KOPT-K1 (cell line): Measurements from ENCODE around the gene FUT7.
"Not testable (repeated sequence)": the region's sequence is repeated elsewhere in the genome, so short reads cannot be mapped to it uniquely, and the experiment has no call there.

Experiments
- H3K27ac ChIP-seq: fragments of 200-600 bp; sonication (generic); 2 replicates; pipeline ENCODE4 v1.5.1; 2016; ENCODE audit warnings: antibody characterized with exemption, mild to moderate bottlenecking, low read depth, low read length; ENCODE audit not compliant: poor library complexity, severe bottlenecking
- H3K36me3 ChIP-seq: fragments of 200-600 bp; sonication (generic); 2 replicates; pipeline ENCODE4 v1.5.1; 2017; ENCODE audit warnings: antibody characterized with exemption, mild to moderate bottlenecking, low read length, moderate library complexity; ENCODE audit not compliant: insufficient read depth
- H3K9me3 ChIP-seq: fragments of 200-600 bp; sonication (generic); 2 replicates; pipeline ENCODE4 v1.5.1; 2017; ENCODE audit warnings: antibody characterized with exemption, low read length, mild to moderate bottlenecking; ENCODE audit not compliant: insufficient read depth, poor library complexity, severe bottlenecking

The FUT7 gene

GRCh38 chr9:137069508-137070091 lies 37.7 kb upstream of the FUT7 start:
- Histone ChIP-seq H3K36me3 (no peaks in the 10 kb centered on the region; the same call in 1 of the 2 replicates), H3K9me3 (no peaks in the 10 kb centered on the region), H3K27ac (peak overlapping the region; percentile 37)

DNA sequence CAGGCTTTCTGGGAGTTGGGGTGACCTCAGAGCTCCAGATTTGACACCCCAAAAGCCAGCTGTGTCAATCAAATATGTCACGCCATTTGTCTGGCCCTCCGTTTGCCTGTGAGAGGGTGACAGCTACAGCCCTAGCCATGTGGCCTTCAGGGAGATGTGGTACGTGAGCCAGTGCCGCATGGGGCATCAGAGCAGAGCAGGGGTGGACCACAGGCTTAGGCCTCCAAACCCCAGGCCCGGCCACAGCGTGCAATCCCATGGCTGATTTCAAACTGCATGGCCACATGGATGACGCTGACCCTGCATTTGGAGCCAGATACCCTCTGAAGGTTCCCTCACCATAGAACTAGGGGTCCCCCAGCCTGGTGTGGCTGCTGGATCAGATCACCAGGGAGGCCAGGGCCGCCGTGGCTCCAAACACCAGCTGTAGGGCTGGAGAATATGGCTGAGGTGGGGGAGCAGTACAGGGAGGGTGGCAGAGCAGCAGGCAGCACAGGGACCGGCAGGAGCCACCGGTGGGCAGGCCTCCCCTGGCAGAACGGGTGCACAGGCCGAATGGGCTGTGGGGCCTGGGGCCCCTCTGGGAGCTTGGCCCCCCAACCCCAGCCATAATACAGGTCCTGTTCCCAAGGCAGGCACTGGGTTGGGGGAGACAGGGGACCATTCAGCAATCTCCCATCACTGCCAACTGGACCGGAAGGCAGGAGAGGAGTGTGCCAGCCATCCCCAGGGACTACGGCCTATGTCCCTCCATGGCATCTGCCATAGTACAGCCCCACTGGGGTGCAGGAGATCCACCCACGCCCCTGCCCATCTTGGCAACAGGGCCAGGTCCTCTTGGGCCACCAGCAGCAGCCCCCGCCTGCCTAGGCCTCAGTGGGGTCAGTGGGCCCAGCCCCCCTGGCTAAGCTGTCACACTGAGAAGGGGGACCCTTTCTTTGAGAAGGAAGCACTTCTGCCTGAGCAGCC lies 36.9 kb upstream of the FUT7 start:
- Histone ChIP-seq H3K36me3 (no peaks in the 10 kb centered on the region; the same call in 1 of the 2 replicates), H3K9me3 (no peaks in the 10 kb centered on the region), H3K27ac (peak overlapping the region; percentile 37)

DNA sequence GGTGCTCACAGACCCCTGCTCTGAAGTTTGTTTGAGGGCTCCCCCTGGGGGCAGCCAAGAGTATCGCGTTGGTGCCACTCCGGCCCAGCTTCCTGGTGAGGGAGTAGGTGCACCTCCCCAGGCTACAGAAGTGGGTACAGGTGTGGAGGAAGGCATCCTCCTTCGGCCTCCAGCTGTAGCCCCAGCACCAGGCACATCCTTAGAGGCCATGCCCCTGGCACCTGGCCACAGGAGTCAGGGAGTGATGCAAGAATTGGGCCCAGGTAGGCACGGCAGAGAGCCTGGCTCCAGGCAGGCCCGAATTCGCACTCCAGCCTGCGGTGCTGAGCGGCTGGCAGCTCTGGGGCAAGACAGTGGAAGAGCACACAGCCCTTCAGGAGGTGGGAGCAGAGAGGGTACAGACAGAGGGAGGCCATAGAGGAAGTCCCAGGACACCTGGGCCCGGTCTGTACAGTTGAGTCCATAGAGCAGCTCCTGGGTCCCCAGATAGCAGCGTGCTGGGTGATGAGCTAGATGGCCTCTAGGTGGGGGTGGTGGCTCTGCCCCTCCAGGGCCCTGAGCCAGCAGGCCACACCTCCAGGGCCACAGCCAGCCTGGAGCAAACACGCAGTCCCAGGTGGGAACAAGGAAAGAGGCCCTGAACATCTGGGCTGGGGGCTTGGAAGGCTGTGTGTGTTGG lies 36.1 kb upstream of the FUT7 start:
- H3K9me3 ChIP-seq: no peaks in the 10 kb centered on the region
- H3K27ac ChIP-seq: no peak overlapping the region
- H3K36me3 ChIP-seq: no peaks in the 10 kb centered on the region; the same call in 1 of the 2 replicates

DNA sequence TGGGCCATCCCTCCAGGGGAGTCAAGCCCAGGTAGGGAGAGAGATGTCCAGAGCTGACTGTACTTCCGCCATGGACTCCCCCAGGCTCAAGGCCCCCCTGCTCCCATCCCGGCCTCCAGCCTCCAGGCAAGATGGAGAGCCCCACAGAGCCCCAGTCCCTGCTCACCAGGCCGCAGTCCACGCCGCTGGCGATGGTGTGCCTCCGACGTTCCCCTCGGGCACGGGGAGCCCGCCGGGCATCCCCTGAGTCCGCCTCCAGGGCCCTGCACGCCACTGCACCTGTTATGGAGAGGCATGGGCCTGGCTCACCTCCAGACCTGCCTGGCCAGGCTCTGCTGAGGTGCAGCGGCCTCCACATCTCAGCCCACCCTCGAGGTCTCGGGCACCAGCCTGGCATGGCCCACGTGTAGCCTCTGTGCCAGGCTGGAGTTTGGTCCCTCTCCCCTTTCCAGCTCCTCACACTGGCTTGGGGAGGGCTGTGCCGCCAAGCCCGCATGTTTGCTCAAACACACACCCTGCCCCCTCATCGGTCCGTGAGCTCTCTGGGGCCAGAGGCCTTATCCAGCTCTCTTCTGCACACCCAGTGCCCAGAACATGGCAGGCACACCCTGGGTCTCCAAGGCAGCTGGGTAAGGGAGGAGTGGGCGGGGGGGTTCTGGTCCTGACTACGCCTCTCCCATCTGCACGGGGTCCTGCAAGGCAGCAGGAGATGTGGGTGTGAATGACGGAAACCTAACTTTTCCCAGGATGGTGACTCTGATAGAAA lies 34.4 kb upstream of the FUT7 start:
- Histone ChIP-seq H3K36me3 (no peaks in the 10 kb centered on the region; the same call in 1 of the 2 replicates), H3K27ac (no peak overlapping the region), H3K9me3 (no peaks in the 10 kb centered on the region)

GRCh38 chr9:137065336-137065967 lies 33.6 kb upstream of the FUT7 start:
- Histone ChIP-seq H3K27ac (no peak overlapping the region), H3K9me3 (no peaks in the 10 kb centered on the region), H3K36me3 (no peaks in the 10 kb centered on the region; the same call in 1 of the 2 replicates)

- H3K36me3 ChIP-seq: no peaks in the 10 kb centered on the region; the same call in 1 of the 2 replicates
- no peak overlapping the region for H3K27ac ChIP-seq
- no peaks in the 10 kb centered on the region for H3K9me3 ChIP-seq
These were observed 32.9 kb upstream of the FUT7 start for GRCh38 chr9:137064880-137065164.

- Histone ChIP-seq H3K36me3 (no peaks in the 10 kb centered on the region; the same call in 1 of the 2 replicates), H3K9me3 (no peaks in the 10 kb centered on the region), H3K27ac (no peak overlapping the region)
These were observed 32.4 kb upstream of the FUT7 start for GRCh38 chr9:137064027-137064879.

- no peak overlapping the region for H3K27ac ChIP-seq
- H3K36me3 ChIP-seq: no peaks in the 10 kb centered on the region; the same call in 1 of the 2 replicates
- no peaks in the 10 kb centered on the region for H3K9me3 ChIP-seq
These were observed 31.6 kb upstream of the FUT7 start for GRCh38 chr9:137063311-137064026.

GRCh38 chr9:137062798-137063197 lies 30.9 kb upstream of the FUT7 start:
- not testable (repeated sequence) for H3K27ac ChIP-seq, H3K9me3 ChIP-seq, H3K36me3 ChIP-seq

- Histone ChIP-seq H3K9me3 (no peaks in the 10 kb centered on the region), H3K36me3 (no peaks in the 10 kb centered on the region; the same call in 1 of the 2 replicates), H3K27ac (no peak overlapping the region)
These were observed 30.5 kb upstream of the FUT7 start for GRCh38 chr9:137062384-137062783.

DNA sequence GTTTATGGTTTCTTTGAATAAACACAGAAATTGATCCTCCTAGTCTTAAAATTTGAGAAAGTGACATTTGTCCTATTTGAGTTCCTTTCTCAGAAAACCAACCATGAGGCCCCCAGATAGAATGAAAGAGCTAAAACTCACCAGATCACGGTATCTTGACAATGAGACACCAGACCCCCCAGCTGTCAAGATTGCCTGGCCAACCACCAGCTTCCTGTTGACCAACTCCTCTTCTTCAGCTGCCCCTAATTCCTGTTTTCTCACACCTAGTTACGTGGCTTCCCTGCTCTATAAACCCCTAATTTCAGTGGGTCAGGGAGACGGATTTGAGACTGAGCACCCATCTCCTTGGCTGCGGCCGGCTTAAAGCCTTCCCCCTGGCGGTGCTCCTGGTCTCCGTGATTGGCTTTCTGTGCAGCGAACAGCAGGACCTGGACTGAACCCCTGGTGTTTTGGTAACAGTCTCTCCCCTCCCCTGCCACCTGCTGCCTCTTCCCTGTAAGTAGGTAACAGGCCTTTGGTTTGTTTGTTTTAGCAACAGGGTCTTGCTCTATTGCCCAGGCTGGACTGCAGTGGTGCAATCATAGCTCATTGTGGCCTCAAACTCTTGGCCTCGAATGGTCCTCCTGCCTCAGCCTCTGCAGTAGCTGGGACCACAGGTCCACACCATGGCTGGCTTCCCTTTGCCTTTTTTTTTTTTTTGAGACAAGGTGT lies 26.8 kb upstream of the FUT7 start:
- H3K27ac ChIP-seq: no peak overlapping the region
- H3K36me3 ChIP-seq: no peaks in the 10 kb centered on the region
- no peaks in the 10 kb centered on the region for H3K9me3 ChIP-seq

GRCh38 chr9:137057545-137057944 lies 25.7 kb upstream of the FUT7 start:
- Histone ChIP-seq H3K27ac (no peak overlapping the region), H3K9me3 (no peaks in the 10 kb centered on the region), H3K36me3 (no peaks in the 10 kb centered on the region)
